CD4-positive, alpha-beta T cell treated with Interleukin-21 for 1 hour (primary cell): ENCODE measurements around the gene PTPRD.

Source experiments
- DNase-seq: peaks from one replicate; pipeline ENCODE4 v3.0.0-alpha.2; 2020

Gene PTPRD

DNA sequence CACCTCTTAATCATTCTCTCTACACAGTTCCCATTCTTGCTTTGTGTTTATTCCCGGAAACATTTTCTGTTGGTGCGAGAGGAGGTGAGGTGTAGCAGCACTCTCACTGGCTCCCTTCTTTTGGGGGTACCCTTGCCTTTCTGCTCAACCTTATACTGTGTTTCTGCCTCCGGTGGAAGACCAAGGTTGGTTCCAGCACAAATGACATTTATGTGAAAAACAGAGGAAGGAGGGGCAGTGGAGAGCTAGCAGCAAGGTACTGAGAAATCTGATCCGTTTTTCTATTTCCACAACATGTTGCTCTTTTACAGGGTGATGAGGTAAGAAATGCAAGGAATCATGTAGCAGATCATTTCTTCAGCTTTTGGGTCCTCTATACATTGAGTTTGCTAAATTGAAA lies 2165.2 kb downstream of the PTPRD start:
- no peak for DNase-seq

- no peak for DNase-seq
Observed at GRCh38 chr9:8437876-8438275, 2174.9 kb downstream of the PTPRD start.

- no peak for DNase-seq
Observed at GRCh38 chr9:8437259-8437658, 2175.5 kb downstream of the PTPRD start.

GRCh38 chr9:8436786-8437185 lies 2176.0 kb downstream of the PTPRD start:
- no peak for DNase-seq

GRCh38 chr9:8434621-8435020 lies 2178.2 kb downstream of the PTPRD start:
- no peak for DNase-seq

- no peak for DNase-seq
Observed at GRCh38 chr9:8432224-8432623, 2180.6 kb downstream of the PTPRD start.

DNA sequence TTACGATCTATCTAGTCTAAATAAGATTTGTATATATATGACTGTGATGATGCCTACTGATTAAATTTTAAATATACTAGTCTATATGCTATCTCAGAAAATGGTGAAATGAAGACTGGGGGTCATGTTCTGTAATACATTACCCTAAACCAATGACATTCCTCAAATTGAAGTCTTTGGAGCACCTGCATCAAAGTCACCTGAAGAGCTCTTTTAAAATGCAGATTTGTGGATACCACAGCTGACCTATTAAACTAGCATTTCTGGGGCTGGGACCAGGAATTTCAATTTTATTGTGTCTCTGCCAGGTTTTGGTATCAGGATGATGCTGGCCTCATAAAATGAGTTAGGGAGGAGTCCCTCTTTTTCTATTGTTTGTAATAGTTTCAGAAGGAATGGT lies 2181.3 kb downstream of the PTPRD start:
- DNase-seq, result no peak

DNA sequence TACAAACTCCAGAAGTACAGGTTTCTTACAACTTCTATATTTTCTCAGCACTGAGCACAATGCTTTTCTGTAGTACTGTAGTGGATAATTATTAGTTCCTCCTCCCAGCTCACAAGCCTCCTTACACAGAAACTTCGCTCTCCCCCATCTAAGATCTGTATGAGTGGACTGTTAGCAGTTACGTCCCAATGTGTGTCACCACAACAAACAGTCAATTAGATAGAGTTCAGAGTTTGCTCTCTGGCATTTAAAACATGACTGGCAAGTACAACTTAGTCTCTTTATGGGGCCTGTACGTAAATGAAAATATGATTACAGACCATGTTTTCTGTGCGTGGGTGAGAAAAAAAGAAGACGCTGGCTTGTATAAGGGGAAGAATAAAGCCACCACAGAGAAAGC lies 2181.9 kb downstream of the PTPRD start:
- DNase-seq, result no peak

DNA sequence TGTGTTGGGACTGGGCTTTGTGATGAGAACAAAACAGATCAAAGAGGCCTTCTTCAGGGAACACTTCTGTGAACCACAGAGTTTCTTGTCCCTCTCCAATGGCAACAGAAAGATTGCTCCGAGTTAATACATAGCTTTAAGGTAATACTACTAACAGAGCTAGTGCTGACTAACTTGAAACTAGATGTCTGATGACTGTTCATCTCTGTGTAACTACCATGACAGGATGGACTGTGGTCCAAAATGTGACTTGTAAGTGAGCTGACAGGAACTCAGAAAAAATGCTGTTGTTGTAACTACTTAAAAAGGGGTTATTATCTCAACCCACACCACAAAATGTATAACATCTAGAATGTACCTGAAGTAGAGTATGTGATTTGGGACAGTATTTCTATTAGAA lies 2183.0 kb downstream of the PTPRD start:
- DNase-seq, result peak; percentile 2

DNA sequence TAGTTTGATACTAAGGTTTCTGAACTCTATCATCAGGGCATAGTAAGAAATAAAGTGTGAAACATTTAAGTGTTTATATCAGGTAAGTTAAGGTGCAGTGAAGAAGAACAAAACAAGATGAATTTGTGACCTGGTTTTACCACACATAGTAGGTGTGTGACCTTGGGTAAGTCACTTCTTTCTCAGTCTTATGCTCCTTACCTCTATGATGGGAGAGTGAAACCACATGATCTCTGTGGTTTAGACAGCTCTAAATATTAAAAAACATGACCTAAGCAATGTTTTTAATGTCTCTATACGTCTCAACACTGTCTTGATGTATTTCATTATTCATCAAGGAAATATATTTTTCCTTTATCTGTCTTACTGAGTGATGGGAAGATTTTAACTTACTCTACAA lies 2183.6 kb downstream of the PTPRD start:
- DNase-seq, result peak; percentile 5

DNA sequence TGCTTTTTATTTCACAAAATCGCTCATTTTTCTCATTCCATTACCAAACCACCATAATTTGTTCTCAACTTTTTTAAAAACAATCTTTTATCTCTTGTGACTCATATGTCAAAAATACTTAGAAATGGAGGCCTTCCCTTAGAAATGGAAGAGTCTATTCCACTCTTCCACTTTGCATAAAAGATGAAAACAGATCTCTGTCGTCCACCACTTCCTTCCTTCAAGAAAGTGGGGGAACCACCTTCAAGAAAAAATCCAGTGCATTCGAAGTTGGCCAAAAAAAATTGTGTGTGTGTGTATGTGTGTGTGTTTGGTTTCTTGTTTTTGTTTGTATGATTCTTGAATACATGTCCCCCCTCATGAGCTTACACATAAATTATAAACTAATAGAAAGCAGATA lies 2184.4 kb downstream of the PTPRD start:
- peak; percentile 22 for DNase-seq

GRCh38 chr9:8424786-8425410 lies 2187.9 kb downstream of the PTPRD start:
- no peak for DNase-seq

- DNase-seq, result no peak
Observed at GRCh38 chr9:8420416-8420815, 2192.4 kb downstream of the PTPRD start.

GRCh38 chr9:8419596-8420275 lies 2193.1 kb downstream of the PTPRD start:
- DNase-seq, result no peak

- no peak for DNase-seq
Observed at GRCh38 chr9:8417341-8417740, 2195.5 kb downstream of the PTPRD start.

- DNase-seq, result no peak
Observed at GRCh38 chr9:8412327-8412726, 2200.5 kb downstream of the PTPRD start.

DNA sequence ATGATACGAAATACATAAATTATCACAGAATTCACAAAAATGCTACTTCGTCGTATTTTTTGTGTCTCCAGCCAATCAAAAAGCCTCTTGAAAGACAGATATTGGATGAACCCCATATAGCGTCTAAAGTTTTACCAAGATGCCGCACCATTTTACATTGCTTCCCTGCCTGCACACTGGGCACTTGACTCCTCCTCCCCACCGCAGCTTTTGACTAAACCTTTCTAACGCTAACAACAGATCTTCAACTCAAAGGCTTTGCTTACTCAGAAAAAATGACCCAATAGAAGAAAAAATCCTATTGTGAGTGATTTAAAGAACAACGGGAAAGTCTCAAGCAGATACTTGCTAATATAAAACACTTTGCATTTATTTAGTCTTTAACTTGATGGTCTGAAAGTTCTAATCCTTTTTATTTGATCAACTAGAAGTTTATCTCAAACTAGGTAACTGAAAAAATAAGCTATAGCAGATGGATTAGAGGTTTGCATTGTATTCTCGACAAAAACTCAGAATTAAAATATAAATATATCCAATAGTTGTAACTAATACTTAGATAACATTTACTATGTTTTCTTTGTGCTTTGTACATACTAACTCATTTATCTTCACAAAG lies 2204.1 kb downstream of the PTPRD start:
- no peak for DNase-seq

GRCh38 chr9:8401961-8402705 lies 2210.7 kb downstream of the PTPRD start:
- DNase-seq, result no peak

DNA sequence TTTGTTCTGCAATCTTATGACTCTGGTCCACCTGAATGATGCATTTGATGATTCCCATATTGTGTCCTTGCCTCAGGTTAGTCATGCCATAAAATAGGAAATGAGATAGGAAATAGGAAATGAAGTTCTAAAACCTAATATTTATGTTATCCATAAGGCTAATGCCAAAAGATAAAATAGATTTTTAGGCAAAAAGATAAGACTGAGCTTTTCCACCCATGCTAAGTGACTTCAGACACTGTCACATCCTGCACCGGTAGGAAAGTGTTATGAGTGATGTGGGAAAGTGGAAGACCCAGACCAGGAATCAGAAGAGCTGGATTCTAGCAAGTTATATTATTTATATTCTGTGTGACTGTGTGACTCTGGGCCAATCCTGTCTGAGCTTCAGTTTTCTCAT lies 2212.4 kb downstream of the PTPRD start:
- DNase-seq, result no peak

GRCh38 chr9:8395022-8395421 lies 2217.8 kb downstream of the PTPRD start:
- DNase-seq, result no peak

DNA sequence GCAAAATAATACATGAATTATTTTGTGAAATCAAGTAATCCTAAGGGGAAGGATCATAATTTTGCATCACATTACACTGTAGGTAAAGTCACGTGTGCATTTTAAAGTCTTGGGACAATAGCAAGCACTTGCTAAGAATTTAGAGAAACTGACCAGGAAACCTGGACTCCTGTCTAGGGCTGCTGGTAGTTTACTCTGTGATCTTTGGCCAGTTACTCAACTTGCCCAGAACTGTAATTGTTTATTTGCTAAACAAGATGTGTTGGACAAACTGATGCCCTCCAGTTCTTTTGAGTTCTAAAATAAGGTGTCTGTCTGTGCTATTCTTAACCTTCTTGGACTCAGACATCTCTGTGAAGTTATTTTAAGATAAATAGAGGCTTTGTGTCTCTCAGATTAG lies 2218.5 kb downstream of the PTPRD start:
- no peak for DNase-seq

DNA sequence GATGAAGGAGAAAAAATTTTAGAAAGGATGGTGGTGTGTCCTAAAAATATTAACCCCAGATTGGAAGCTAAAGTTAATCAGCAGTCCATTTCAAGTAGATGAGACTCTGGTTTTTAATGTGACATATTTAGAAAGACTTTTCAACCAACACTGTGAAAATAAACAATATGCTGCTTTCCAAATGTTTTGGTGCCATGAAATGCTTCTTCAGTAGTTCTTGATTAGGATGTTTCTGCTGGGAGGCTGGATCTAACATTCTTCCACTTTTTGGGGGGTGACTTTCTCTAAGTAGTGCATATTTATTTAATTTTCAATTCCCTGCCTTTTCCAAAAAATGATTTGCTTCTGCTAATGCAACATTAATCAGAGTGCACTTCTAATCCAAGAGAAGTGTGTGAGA lies 2219.9 kb downstream of the PTPRD start:
- DNase-seq, result no peak

DNA sequence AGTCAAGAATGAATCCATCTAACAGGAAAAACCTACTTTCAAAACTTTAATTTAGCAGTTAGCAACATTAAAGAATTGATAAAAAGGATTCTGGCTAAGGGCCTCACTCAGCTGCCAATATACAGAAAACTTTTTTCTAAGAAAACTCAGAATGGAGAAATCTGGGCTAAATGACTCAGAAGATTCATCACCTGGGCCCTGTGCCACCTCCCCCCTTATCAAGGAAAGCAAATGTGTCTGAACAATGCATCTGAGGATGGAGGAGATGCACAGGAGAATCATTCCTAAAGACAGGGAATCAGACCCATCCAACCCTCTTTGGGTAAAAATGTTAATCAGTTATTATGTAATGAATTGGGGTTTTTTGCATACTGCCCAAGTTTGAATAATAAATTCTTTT lies 2221.2 kb downstream of the PTPRD start:
- DNase-seq, result no peak

DNA sequence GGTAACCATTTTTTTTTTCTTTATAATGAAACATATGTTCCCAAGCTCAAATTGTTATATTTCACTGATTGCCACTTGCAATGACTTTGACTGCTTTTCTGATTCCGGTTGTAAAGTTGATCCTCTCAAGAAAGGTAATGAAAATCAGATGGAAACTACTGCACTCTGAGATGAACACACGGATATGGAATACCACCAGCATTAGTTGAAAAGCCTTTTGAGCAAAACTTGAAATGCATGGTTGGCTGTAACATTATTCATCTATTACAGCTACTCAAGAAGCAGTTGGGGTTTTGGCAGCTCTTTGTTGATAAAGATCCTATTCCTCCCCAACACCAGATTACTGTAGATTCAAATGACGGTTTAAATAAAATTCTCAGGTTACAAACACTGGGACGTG lies 2221.7 kb downstream of the PTPRD start:
- DNase-seq, result no peak
